ENCODE results near the gene MATCAP1.

- TF ChIP-seq CTCF (IDR thresholded peaks at IDR 0.05) (no peak), POLR2A (IDR thresholded peaks at IDR 0.05) (no peak)
Measured at GRCh38 chr16:67163999-67164558, 19.7 kb downstream of the MATCAP1 start.

Data from body of pancreas (tissue), 4 donors.